Fibroblast of lung (primary cell): ENCODE data around the gene ASCL2. TPM values are rescaled to one million over a fixed set of nuclear protein-coding genes. Genes with fewer than 3 reads are reported as not detected.

Source experiments
- DNase-seq, 2 donors: peaks; one replicate each; pipeline versions ENCODE4 v3.0.0 to v3.0.0-alpha.2; 2010; ENCODE audit warnings: low read depth in 2 of 2
- H2AFZ ChIP-seq: 2 replicates; pipeline ENCODE4 v1.5.1; 2012; ENCODE audit warnings: low read length, control low read depth, inconsistent platforms
- H3K27ac ChIP-seq: 2 replicates; pipeline ENCODE4 v1.5.1; 2011; ENCODE audit warnings: low read length, control low read depth; ENCODE audit not compliant: insufficient read depth
- H3K27me3 ChIP-seq: 2 replicates; pipeline ENCODE4 v1.5.1; 2011; ENCODE audit warnings: mild to moderate bottlenecking, low read length; ENCODE audit not compliant: control insufficient read depth, insufficient read depth
- H3K36me3 ChIP-seq: 2 replicates; pipeline ENCODE4 v1.5.1; 2011; ENCODE audit warnings: low read length; ENCODE audit not compliant: control insufficient read depth, insufficient read depth
- H3K4me1 ChIP-seq: 2 replicates; pipeline ENCODE4 v1.5.1; 2011; ENCODE audit warnings: low read length; ENCODE audit not compliant: control insufficient read depth, insufficient read depth; ENCODE audit errors: extremely low read depth
- H3K4me2 ChIP-seq: 2 replicates; pipeline ENCODE4 v1.5.1; 2011; ENCODE audit warnings: low read length, control low read depth; ENCODE audit not compliant: insufficient read depth; ENCODE audit errors: extremely low read depth
- H3K4me3 ChIP-seq, 4 experiments: fragments of 200-600 bp in 1 of 4; sonication (generic) in 1 of 4; replicated peaks in 1 of 4; 2 replicates each; pipeline ENCODE4 v1.5.1; 2011 to 2016; ENCODE audit warnings: low read length in 4 of 4, low read depth in 3 of 4, mild to moderate bottlenecking in 3 of 4, control low read depth in 2 of 4, inconsistent platforms in 1 of 4, mixed read lengths in 1 of 4; ENCODE audit not compliant: insufficient read depth in 1 of 4; ENCODE audit errors: control extremely low read depth in 1 of 4
- H3K79me2 ChIP-seq: 2 replicates; pipeline ENCODE4 v1.5.1; 2012; ENCODE audit warnings: mild to moderate bottlenecking, low read length, inconsistent platforms; ENCODE audit not compliant: control insufficient read depth, insufficient read depth
- H3K9ac ChIP-seq: 2 replicates; pipeline ENCODE4 v1.5.1; 2011; ENCODE audit warnings: mild to moderate bottlenecking, low read length, control low read depth; ENCODE audit not compliant: insufficient read depth
- H3K9me3 ChIP-seq: 2 replicates; pipeline ENCODE4 v1.5.1; 2012; ENCODE audit warnings: low read depth, low read length; ENCODE audit not compliant: control insufficient read depth, insufficient read depth
- H4K20me1 ChIP-seq: 2 replicates; pipeline ENCODE4 v1.5.1; 2011; ENCODE audit warnings: low read length; ENCODE audit not compliant: control insufficient read depth, insufficient read depth; ENCODE audit errors: extremely low read depth
- EZH2 ChIP-seq: IDR thresholded peaks from 2 replicates; pipeline ENCODE4 v1.5.1; 2012; ENCODE audit warnings: low read length, control low read depth, mild to moderate bottlenecking; ENCODE audit errors: missing control alignments
- polyA plus RNA-seq, 2 donors: library from polyadenylated mRNA; depleted of rRNA in 1 of 2; stranded (reverse) in 1 of 2; unstranded in 1 of 2; fragments of >200 nt; gene quantifications; 2 replicates each; pipeline ENCODE4 v1.2.1, GENCODE V29; 2011 to 2012; ENCODE audit warnings: missing spikeins in 1 of 2
- total RNA-seq: library from RNA; depleted of rRNA; stranded (reverse); fragments of >200 nt; gene quantifications from 2 replicates; pipeline ENCODE4 v1.2.1, GENCODE V29; 2014
- TF ChIP-seq, protein P1 (sequence below), 2 donors: IDR thresholded peaks in 1 of 2; conservative IDR thresholded peaks in 1 of 2; 1 replicate in 1 of 2; 2 replicates in 1 of 2; pipeline ENCODE4 v1.5.1; 2011 to 2012; ENCODE audit warnings: low read length in 2 of 2, control low read depth in 1 of 2, inconsistent platforms in 1 of 2, low read depth in 1 of 2, mild to moderate bottlenecking in 1 of 2

The ASCL2 gene
- total and polyA plus RNA-seq, 2 donors (not counting 1 experiment from before 2014, with no cell fraction given): not detected

DNA sequence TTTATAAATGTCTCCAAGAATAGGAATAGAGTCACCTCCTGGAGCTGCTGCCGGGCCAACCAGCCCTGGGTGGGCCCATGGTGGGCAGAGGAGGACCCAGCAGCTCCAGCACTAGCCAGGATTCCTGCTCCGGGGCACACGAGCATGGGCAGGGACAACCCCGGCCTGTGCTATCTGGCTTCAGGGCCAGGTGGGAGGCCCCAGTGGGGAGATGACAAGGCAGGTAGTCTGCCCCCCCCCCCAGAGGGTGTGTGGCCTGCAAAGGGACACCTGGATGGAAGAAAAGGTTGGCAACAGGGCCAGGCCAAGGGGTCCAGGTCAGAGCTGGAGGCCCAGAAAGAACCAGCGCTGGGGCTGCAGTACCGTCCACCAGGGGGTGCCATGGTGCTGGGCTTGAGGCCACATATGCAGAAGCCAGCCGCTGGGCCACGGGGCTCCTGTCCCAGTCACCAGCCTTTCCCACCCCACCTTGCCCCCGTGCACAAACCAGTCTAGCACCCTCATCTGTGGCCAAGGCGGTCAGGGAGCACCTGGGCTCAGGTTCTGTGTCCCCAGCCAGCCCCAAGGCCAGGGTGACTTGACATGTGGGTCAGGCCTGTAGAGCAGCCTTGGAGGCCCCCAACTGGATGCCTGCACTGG, 34.9 kb upstream of the ASCL2 start:
- peak; percentile 50 to 73 for DNase-seq
- no peaks in the 10 kb centered on the region for H3K79me2 ChIP-seq
- H4K20me1 ChIP-seq: no peaks in the 10 kb centered on the region
- peak overlapping the region in 1 of 4 experiments; percentile 46 for H3K4me3 ChIP-seq
- no peak overlapping the region for H2AFZ ChIP-seq
- peaks cover 9% of the 10 kb centered on the region for H3K4me1 ChIP-seq
- H3K9me3 ChIP-seq: no peaks in the 10 kb centered on the region
- peak overlapping the region; percentile 1 for H3K27ac ChIP-seq
- no peak overlapping the region for H3K9ac ChIP-seq
- H3K4me2 ChIP-seq: peak overlapping the region; percentile 92
- no peak for TF ChIP-seq EZH2
- TF ChIP-seq, protein P1, sequence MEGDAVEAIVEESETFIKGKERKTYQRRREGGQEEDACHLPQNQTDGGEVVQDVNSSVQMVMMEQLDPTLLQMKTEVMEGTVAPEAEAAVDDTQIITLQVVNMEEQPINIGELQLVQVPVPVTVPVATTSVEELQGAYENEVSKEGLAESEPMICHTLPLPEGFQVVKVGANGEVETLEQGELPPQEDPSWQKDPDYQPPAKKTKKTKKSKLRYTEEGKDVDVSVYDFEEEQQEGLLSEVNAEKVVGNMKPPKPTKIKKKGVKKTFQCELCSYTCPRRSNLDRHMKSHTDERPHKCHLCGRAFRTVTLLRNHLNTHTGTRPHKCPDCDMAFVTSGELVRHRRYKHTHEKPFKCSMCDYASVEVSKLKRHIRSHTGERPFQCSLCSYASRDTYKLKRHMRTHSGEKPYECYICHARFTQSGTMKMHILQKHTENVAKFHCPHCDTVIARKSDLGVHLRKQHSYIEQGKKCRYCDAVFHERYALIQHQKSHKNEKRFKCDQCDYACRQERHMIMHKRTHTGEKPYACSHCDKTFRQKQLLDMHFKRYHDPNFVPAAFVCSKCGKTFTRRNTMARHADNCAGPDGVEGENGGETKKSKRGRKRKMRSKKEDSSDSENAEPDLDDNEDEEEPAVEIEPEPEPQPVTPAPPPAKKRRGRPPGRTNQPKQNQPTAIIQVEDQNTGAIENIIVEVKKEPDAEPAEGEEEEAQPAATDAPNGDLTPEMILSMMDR (conservative IDR thresholded peaks at IDR 0.05 in 1 of 2, IDR thresholded peaks at IDR 0.05 in 1 of 2; ENCODE audit: low read depth in 1 of 2, low read length in 2 of 2): peak; percentile 80 to 92
- H3K36me3 ChIP-seq: no peaks in the 10 kb centered on the region
- no peaks in the 10 kb centered on the region for H3K27me3 ChIP-seq

DNA sequence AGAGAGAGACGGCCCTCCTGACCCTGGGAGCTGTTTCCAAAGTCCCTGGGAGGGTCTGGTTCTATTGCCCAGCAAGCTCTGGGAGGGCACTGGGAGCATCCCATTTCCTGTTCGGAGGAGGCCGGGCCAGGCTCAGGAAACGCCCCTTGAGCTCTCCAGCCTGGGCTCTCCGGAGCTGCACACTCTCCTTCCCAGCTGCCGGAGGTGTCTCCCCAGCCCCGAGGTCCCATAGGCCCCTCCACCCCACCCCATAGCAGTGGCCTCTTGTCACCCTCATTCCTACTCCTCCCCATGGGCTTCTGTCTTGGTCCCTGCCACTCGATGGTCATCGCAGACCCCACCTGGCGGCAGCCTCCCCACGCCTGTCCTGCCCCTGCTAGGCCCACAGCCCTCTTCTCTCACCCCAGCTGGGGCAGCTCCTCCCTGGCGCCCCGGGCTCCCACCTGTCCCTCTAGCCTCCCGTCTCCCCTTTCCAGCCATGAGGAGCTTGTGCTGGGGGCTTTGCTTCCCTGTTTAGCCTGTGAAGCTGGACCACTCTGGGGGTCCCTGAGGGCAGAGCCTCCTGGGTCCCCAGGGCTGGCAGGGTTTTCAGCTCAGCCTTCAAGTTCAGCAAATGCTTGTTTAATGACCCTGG, 34.2 kb upstream of the ASCL2 start:
- Histone ChIP-seq H3K27ac (no peak overlapping the region), H4K20me1 (no peaks in the 10 kb centered on the region), H3K36me3 (no peaks in the 10 kb centered on the region), H3K9me3 (no peaks in the 10 kb centered on the region), H3K4me3 (no peak overlapping the region), H2AFZ (no peak overlapping the region), H3K9ac (no peak overlapping the region), H3K4me1 (peaks cover 9% of the 10 kb centered on the region), H3K27me3 (no peaks in the 10 kb centered on the region), H3K79me2 (no peaks in the 10 kb centered on the region), H3K4me2 (no peak overlapping the region)
- DNase-seq: no peak
- no peak for TF ChIP-seq EZH2
- TF ChIP-seq, protein P1 (conservative IDR thresholded peaks at IDR 0.05 in 1 of 2, IDR thresholded peaks at IDR 0.05 in 1 of 2; ENCODE audit: low read depth in 1 of 2, low read length in 2 of 2): no peak

DNA sequence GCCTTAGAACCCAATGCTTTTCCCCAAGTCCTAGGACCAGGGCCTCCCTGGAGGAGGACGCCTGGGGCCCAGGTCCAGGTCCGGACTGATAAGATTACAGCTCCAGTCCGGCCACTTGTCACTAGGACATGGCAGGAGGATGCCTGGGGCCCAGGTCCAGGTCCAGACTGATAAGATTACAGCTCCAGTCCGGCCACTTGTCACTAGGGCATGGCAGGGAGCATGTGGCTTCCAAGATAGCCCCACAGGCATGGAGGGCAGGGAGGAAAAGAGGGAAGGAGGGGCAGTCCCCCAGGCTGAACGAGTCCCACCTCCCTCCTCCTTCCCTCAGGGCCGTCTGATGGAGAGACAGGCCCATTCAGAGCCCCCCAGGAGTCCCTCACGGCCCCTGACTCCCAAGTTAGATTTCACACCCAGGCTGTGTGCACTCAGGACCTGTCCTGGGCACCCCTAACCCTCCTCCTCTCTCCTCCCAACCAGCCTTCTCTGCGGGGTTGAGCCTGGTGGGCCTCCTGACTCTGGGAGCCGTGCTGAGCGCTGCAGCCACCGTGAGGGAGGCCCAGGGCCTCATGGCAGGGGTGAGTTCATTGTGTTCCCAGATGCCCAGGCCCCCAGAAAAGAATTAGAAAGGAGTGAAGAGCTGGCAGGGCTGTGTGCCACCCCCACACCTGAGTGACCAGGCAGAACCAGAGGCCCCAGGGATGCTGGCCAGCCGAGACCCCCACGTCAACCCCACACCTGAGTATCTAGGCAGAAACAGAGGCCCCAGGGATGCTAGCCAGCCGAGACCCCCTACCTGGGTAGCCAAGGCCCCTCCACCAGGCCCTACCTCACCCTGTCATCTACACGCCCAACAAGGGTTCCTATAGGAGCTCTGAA, 33.5 kb upstream of the ASCL2 start:
- no peak for DNase-seq
- Histone ChIP-seq H3K9me3 (no peaks in the 10 kb centered on the region), H3K9ac (no peak overlapping the region), H3K4me3 (no peak overlapping the region), H3K4me2 (no peak overlapping the region), H2AFZ (no peak overlapping the region), H3K27ac (no peak overlapping the region), H3K27me3 (no peaks in the 10 kb centered on the region), H3K36me3 (no peaks in the 10 kb centered on the region), H3K4me1 (peaks cover 9% of the 10 kb centered on the region), H3K79me2 (no peaks in the 10 kb centered on the region), H4K20me1 (no peaks in the 10 kb centered on the region)
- TF ChIP-seq EZH2: no peak
- TF ChIP-seq, protein P1 (conservative IDR thresholded peaks at IDR 0.05 in 1 of 2, IDR thresholded peaks at IDR 0.05 in 1 of 2; ENCODE audit: low read depth in 1 of 2, low read length in 2 of 2): no peak
